Stimulated activated CD4-positive, alpha-beta T cell treated with anti-CD3 and anti-CD28 coated beads, Interleukin-12 subunit alpha, Interleukin-12 subunit beta, amount 100 ng/mL, for 4 hours (primary cell): Measurements from ENCODE around the gene GDAP2.
A peak's percentile ranks its signal among the peaks of the same experiment; 100 is the strongest.
"Not testable (repeated sequence)": the region's sequence is repeated elsewhere in the genome, so short reads cannot be mapped to it uniquely, and the experiment has no call there.

ENCODE experiments used
- DNase-seq: peaks from one replicate; pipeline ENCODE4 v3.0.0-alpha.2; 2020

GDAP2 gene, protein sequence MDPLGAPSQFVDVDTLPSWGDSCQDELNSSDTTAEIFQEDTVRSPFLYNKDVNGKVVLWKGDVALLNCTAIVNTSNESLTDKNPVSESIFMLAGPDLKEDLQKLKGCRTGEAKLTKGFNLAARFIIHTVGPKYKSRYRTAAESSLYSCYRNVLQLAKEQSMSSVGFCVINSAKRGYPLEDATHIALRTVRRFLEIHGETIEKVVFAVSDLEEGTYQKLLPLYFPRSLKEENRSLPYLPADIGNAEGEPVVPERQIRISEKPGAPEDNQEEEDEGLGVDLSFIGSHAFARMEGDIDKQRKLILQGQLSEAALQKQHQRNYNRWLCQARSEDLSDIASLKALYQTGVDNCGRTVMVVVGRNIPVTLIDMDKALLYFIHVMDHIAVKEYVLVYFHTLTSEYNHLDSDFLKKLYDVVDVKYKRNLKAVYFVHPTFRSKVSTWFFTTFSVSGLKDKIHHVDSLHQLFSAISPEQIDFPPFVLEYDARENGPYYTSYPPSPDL

DNA sequence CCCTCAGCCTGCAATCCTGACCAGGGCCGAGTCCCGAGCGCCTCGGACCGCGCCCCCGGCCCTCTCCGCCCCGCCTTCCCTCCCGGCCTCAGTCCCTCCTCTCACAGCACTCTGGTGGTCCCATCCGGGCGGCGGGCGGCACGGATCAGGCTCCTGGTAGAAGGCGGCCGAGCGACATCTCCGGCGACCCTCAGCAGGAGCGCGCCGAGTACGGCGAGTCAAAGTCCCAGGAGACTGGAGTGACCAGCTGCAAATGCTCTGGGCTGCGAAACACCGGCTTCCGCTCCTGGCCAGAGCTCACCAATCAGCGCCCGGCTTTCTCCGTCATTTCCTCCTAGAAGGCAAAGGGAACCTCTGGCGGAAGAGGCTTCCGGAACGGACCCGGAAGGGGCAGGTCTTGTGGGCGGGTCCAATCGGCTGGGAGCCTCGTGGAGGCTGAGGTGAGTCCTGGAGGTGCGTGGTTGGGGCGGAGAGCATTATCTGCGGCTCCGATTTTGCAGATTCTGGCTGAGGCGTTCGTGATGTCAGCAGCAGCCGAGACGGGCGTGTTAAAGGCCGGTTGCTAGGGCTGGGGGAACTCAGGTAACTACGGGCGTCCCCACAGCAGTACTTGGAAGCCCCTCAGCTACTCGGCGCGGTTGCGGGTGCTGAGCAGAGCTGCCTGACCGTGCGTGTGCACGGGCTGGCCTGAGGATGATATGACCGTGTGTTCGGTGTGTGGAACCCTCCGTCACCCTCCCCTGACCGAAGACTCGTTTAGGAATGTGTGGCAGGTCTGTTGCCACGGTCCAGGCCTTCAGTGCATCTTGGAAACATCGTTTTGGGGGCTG is at the start of gene GDAP2, which contains the start of gene WDR3:
GDAP2 (minus strand) TSS at position 279 of the 830 bp plus-strand sequence. CDS start 9,264 bp downstream, outside the sequence.
WDR3 (plus strand) TSS at position 397 of the 830 bp plus-strand sequence. CDS start 3,581 bp downstream, outside the sequence.
- peak; percentile 91 for DNase-seq

- no peak for DNase-seq
Observed at GRCh38 chr1:117976381-117976780, 47.0 kb upstream of the GDAP2 start.

- no peak for DNase-seq
Observed at GRCh38 chr1:117971777-117972176, 42.4 kb upstream of the GDAP2 start.

GRCh38 chr1:117970252-117970651 is 40.8 kb upstream of the GDAP2 start:
- DNase-seq = no peak

DNA sequence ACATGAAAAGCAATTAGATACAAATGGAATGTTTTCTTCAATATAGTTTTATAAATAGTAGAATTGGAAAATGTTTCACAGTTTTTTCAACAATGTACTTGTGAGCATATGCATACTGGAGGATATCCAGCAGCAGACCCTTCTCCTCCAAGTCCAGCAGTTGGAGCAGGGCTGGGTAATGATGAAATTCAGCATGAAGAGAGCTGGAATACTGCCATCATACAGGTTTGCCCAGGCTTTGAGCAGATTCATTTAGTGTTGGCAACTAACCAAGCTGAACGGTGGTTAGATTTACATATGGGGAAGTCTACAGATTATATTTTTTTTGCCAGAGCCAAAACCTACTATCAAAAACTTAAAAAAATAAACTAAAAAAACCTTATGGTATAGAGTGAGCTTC is 38.5 kb upstream of the GDAP2 start:
- no peak for DNase-seq

- no peak for DNase-seq
Observed at GRCh38 chr1:117967477-117967876, 38.1 kb upstream of the GDAP2 start.

GRCh38 chr1:117964290-117965038 is 35.0 kb upstream of the GDAP2 start:
- DNase-seq = no peak

GRCh38 chr1:117959364-117959763 is 29.9 kb upstream of the GDAP2 start:
- no peak for DNase-seq

DNA sequence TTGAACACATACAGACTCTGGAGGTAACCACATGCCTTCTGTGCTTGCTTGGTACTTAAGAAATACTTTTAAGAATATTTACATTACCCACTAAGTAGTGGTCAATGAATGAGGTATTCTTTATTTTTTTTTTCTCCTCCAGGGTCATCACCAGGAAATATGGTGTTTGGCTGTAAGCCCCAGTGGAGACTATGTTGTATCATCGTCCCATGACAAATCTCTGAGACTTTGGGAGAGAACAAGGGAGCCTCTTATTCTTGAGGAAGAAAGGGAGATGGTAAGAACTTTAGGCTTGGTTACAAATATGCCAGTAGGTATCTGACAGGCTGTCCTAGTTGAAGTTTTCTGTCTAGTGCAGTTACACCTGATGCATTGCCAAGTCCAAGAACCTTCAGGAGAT is 23.0 kb upstream of the GDAP2 start:
- no peak for DNase-seq

- no peak for DNase-seq
Observed at GRCh38 chr1:117942293-117942692, 12.9 kb upstream of the GDAP2 start.

DNA sequence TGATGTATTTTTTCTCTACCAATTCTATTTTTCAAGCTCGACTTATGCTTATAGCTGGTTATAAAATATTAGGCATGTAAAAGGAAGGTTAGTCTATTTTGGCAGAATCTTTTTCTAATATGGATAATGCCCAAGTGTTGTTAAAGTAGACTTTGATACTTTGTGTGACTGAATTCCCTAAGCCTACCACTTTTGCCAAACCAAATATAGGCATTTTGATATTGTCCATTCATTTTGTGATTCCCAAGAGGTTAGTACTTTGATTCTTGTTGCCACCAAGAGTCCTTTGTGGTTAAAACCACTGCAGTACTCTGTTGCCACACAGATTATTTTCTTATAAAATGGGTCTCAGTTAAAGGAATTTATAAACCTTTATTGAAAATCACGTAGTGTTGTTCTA is 4.3 kb upstream of the GDAP2 start:
- no peak for DNase-seq

- no peak for DNase-seq
Observed at GRCh38 chr1:117932576-117932975, 3.2 kb upstream of the GDAP2 start.

- DNase-seq = no peak
Observed at GRCh38 chr1:117930484-117930883, 1.1 kb upstream of the GDAP2 start.

- DNase-seq = no peak
Observed at GRCh38 chr1:117930173-117930447, 689 bp upstream of the GDAP2 start.

DNA sequence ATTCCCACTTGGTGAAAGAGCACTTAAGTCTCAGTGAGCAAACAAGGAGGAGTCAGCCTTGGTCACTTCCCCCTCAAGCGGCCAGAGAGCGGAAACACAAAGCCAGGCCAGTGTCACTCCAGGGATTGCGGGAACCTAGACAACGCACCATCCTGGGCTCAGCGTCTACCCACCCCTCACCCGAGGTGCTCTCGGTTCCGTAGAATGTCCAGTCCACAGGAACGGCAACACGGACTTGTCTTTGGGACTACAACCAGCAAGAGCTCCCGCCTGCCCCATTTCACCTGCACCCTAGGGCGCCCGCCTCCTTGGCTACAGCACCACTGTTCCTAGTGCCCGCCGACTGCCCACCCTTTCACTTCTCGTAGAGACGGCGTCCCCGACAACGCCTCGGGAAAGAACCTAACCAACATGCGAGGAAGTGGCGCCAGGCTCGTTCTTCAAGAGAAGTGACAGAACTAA is 509 bp downstream of the GDAP2 start:
- peak; percentile 16 for DNase-seq

DNA sequence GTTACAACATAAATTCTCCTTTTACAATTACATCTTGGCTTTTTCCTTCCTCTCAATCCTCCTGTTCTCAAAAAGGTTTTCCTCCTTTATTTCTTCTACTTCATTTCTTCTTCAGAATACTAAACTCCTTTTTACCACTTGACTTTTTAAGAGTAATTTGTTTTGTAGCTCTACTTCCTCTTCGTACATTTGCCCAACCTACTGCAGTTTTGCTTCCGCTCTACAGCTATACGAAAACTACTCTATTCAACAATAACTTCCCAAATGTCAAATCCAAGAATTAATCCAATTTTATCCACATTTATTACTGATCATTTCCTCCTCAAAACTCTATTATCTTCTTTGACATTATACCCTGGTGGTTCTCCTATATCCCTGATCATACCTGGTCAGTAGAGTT is 3.4 kb downstream of the GDAP2 start:
- no peak for DNase-seq

DNA sequence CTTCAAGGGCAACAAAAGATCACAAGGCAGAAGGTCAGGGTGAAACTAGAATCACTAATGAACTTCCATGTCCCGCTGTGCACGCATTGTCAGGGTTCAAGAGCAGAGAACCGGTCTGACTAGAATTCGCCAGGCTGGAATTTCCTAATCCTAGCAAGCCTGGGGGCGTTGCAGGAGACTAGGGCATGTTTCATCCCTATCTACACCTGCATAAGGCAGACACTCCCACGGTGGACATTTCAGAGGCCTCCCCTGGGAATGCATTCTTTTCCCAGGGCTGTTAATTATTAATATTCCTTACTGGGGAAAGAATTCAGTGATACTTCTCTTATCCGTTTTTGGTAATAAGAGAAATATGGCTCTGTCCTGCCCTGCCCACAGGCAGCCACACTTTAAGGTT is 6.7 kb downstream of the GDAP2 start:
- DNase-seq = not testable (repeated sequence)

GRCh38 chr1:117921991-117922390 is 7.4 kb downstream of the GDAP2 start:
- no peak for DNase-seq

DNA sequence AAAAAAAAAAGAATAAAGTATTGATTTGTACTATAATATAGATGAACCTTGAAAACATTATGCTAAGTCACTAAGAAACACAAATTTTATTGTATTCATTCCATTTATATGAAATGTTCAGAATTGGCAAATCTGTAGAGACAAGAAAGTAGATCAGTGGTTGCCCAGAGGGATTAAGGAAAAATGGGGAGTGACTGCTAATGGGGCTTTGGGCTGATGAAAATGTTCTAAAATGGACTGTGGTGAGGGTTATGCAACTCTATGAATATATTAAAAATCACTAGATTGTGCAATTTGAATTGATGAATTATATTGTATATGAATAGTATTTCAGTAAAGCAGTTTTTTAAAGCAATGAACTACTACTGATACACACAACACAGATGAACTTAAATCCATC is 10.0 kb downstream of the GDAP2 start:
- DNase-seq = no peak

- DNase-seq = no peak
Observed at GRCh38 chr1:117911051-117911450, 18.4 kb downstream of the GDAP2 start.

DNA sequence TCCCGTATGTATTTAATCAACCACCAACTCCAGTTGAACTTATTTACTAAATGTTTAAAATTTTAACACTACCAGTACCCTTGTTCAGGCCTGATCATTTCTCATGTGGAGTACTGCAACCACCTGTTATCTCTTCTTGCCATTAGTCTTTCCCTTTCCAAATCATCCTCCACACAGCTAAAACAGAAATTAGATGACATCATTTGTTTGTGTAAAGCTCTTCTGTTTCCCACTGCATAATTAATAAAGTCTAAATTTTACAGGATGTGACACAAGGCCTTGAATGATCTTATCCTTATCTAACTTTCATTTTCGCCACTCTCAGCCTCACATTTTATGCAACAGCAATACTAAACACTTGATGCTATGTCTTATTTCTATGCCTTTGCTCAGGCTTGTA is 24.4 kb downstream of the GDAP2 start:
- no peak for DNase-seq

GRCh38 chr1:117904485-117904884 is 24.9 kb downstream of the GDAP2 start:
- no peak for DNase-seq

DNA sequence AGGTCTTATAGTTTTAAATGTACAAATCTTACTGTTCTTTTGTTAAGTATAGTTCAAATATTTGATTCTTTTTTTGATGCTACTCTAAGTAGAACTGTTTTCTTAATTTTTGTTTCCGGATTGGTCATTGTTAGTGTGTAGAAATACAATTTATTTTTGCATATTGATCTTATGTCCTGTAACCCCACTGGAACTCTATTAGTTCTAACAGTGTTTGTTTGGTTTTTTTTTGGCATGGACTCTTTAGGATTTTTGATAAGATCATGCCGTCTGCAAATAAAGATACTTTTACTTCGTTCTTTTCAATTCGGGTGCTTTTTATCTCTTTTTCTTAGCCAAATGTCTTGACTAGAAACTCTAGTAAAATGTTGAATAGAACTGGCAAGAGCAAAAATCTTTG is 26.5 kb downstream of the GDAP2 start:
- DNase-seq = no peak
